Subcutaneous adipose tissue (tissue), 4 donors: ENCODE data around the gene ARID3B. TPM values are rescaled to one million over a fixed set of nuclear protein-coding genes. Genes with fewer than 3 reads are reported as not detected.

Experiments used
- total RNA-seq, 4 donors: library from RNA; depleted of rRNA; stranded (reverse); fragments of >200 nt; gene quantifications; one replicate each; pipeline ENCODE4 v1.1.0, GENCODE V29; 2016
- TF ChIP-seq, protein P1 (sequence below): fragments of 450-650 bp; IDR thresholded peaks from one replicate; pipeline ENCODE4 v1.5.1; 2016; ENCODE audit warnings: low read depth, mild to moderate bottlenecking, control low read depth, antibody characterized with exemption, moderate library complexity

Gene ARID3B
- total RNA-seq, 4 donors from 2014 or later = 3.7 to 13.6 (median 8.0) TPM

GRCh38 chr15:74618841-74619596, 78.0 kb downstream of the ARID3B start:
- TF ChIP-seq, protein P1, sequence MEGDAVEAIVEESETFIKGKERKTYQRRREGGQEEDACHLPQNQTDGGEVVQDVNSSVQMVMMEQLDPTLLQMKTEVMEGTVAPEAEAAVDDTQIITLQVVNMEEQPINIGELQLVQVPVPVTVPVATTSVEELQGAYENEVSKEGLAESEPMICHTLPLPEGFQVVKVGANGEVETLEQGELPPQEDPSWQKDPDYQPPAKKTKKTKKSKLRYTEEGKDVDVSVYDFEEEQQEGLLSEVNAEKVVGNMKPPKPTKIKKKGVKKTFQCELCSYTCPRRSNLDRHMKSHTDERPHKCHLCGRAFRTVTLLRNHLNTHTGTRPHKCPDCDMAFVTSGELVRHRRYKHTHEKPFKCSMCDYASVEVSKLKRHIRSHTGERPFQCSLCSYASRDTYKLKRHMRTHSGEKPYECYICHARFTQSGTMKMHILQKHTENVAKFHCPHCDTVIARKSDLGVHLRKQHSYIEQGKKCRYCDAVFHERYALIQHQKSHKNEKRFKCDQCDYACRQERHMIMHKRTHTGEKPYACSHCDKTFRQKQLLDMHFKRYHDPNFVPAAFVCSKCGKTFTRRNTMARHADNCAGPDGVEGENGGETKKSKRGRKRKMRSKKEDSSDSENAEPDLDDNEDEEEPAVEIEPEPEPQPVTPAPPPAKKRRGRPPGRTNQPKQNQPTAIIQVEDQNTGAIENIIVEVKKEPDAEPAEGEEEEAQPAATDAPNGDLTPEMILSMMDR = no peak

GRCh38 chr15:74619916-74620635, 79.1 kb downstream of the ARID3B start:
- TF ChIP-seq, protein P1 = no peak

DNA sequence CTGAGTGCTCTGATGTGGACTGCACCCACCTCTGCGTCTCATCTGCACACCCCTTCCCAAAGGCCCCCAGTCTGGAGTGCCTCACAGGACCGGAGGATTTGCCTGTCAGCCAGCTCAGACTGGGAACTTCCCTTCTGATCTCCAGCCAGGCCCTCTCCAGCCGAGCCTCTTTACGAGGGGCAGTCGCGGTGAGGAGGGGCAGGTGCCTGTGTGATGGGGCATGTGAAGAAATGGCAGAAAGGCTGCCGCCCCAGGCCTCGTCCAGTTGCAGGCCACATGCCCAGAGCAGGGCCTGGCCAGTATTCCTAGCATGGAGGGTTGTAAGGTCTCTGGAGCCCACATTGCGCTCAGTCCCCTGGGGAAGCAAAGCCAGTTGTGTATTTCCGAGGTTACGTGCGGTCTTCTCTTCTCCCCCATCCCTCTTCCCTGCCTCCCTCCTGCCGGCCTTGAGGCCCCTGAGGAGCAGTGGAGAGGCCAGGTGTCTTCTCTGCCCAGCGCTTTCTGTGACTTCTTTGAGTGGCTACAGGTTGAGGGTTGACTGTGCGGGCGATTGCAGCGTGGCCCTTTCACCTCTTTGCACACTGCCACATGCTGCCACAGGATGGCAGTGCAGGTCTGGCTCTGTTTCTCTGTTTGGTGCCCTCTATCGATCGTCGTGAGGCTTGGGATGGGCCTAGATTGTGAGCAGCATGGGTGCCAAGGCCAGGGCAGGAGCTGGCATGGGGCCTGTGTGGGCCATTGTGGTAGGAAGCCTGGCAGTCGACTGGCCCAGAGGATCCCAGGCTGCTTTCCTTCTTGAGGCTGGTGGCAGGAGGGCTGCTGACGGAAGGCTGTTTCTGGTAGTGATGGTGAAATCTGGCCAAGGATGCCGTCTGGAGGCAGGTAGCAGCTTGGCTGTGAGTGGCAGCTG, 79.9 kb downstream of the ARID3B start:
- TF ChIP-seq, protein P1 = no peak

DNA sequence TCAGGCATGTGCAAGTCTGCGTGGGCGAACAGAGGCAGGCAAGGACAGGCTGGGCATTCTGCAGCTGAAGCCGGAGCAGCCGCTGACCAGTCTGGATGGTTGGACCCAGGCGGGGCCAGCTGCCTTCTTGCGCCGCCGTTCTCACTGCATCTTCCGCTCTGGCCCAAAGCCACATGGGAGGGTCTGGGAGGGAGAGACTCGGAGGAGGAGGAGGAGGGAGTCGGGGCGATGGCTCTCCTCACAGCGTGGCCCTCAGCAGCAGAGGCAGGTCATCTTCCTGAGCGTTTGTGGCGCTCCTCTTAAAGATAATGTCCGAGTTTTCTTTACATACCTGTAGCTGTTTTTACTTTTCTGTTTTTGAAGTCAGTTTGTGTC, 80.5 kb downstream of the ARID3B start:
- TF ChIP-seq, protein P1 = no peak

DNA sequence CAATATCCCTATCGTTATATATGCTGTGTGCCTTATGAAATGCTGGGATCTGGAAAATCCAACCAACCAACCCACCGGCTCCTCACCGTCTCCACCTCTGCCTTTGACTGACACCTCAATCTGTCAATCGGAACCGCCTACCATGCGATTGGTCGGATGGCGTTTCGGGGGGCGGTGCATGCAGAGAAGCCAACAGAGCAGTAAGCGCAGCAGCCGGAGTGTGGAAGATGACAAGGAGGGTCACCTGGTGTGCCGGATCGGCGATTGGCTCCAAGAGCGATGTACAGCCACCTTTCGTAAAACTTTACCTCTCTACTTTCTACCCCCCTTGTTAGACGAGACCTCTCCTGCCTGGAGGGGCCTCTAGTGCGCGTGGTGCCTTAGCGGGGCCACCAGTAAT, 80.9 kb downstream of the ARID3B start:
- TF ChIP-seq, protein P1 = no peak

DNA sequence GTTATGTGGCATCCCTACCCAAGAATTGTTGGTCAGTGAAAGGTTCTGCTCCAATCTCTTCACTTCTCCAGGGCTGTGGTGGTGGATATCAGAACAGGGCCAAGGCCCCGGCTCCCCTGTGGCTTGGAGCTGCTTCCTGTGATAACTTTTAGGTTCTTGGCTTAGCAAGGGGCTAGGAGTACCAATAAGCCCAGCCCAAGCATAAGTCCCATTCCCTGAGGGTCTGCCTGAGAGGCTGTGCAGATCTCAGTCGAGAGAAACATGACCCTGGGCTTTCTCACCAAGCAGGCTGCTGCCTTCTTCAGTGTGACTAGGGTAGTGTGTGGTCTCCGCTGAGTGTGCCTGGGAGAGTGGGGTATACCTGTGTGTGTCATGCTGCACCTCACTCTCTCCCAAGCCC, 81.7 kb downstream of the ARID3B start:
- TF ChIP-seq, protein P1 = no peak
